Thyroid gland (tissue), 4 donors: ENCODE measurements around the gene EXD2. TPM values are rescaled to one million over a fixed set of nuclear protein-coding genes. Genes with fewer than 3 reads are reported as not detected.

ENCODE experiments used
- DNase-seq, 2 donors: peaks; one replicate each; pipeline ENCODE4 v3.0.0-alpha.2; 2019
- H3K27ac ChIP-seq, 3 donors: fragments of 200-600 bp; sonication (generic); 1 replicate in 2 of 3; 2 replicates in 1 of 3; pipeline ENCODE4 v1.5.1; 2016 to 2019; ENCODE audit warnings: mild to moderate bottlenecking in 1 of 3, moderate library complexity in 1 of 3
- H3K27me3 ChIP-seq: fragments of 200-600 bp; sonication (generic); one replicate; pipeline ENCODE4 v1.5.1; 2019
- H3K36me3 ChIP-seq, 2 donors: fragments of 200-600 bp; sonication (generic); one replicate each; pipeline ENCODE4 v1.5.1; 2016 to 2019
- H3K4me1 ChIP-seq, 2 donors: fragments of 200-600 bp; sonication (generic); one replicate each; pipeline ENCODE4 v1.5.1; 2017 to 2019
- H3K4me3 ChIP-seq, 3 donors: fragments of 200-600 bp; sonication (generic); replicated peaks in 1 of 3; 1 replicate in 2 of 3; 2 replicates in 1 of 3; pipeline ENCODE4 v1.5.1; 2016; ENCODE audit warnings: mild to moderate bottlenecking in 1 of 3
- H3K9me3 ChIP-seq: fragments of 200-600 bp; sonication (generic); one replicate; pipeline ENCODE4 v1.5.1; 2017
- POLR2A ChIP-seq, 2 donors: fragments of 450-650 bp; IDR thresholded peaks; one replicate each; pipeline ENCODE4 v1.6.1; 2017; ENCODE audit warnings: antibody characterized with exemption in 2 of 2, mild to moderate bottlenecking in 2 of 2, moderate library complexity in 1 of 2
- WGBS, 2 donors: methylation state at CpG; one replicate each; pipeline ENCODE4 v1.1.5; 2017; 5-methylcytosine and 5-hydroxymethylcytosine counted together
- intact Hi-C: fragments of 100-400 bp; cut with DNase I; formaldehyde crosslinking; loops from one replicate; pipeline ENCODE4 v1.15.1; 2023
- total RNA-seq, 4 donors: library from RNA; depleted of rRNA; stranded (reverse); fragments of >200 nt; gene quantifications; one replicate each; pipeline ENCODE4 v1.2.3, GENCODE V29; 2016
- TF ChIP-seq, protein P1 (sequence below), 6 experiments: fragments of 200-600 bp in 3 of 6; fragments of 450-650 bp in 3 of 6; sonication (generic) in 3 of 6; IDR thresholded peaks; one replicate each; pipeline ENCODE4 v1.5.1; 2016 to 2019; ENCODE audit warnings: antibody characterized with exemption in 6 of 6, mild to moderate bottlenecking in 2 of 6, inconsistent platforms in 1 of 6, moderate library complexity in 1 of 6

EXD2 gene
- total RNA-seq, 4 donors from 2014 or later, result 21.2 to 28.3 (median 25.2) TPM

GRCh38 chr14:69232388-69232787 is 41.1 kb downstream of the EXD2 start:
- Histone ChIP-seq H3K9me3 (no peaks in the 10 kb centered on the region), H3K27me3 (no peaks in the 10 kb centered on the region), H3K4me1 (no peaks in the 10 kb centered on the region), H3K36me3 (peaks cover 29 to 30% of the 10 kb centered on the region in 2 donors), H3K4me3 (no peak overlapping the region), H3K27ac (no peak overlapping the region)
- TF ChIP-seq, protein P1, sequence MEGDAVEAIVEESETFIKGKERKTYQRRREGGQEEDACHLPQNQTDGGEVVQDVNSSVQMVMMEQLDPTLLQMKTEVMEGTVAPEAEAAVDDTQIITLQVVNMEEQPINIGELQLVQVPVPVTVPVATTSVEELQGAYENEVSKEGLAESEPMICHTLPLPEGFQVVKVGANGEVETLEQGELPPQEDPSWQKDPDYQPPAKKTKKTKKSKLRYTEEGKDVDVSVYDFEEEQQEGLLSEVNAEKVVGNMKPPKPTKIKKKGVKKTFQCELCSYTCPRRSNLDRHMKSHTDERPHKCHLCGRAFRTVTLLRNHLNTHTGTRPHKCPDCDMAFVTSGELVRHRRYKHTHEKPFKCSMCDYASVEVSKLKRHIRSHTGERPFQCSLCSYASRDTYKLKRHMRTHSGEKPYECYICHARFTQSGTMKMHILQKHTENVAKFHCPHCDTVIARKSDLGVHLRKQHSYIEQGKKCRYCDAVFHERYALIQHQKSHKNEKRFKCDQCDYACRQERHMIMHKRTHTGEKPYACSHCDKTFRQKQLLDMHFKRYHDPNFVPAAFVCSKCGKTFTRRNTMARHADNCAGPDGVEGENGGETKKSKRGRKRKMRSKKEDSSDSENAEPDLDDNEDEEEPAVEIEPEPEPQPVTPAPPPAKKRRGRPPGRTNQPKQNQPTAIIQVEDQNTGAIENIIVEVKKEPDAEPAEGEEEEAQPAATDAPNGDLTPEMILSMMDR (IDR thresholded peaks at IDR 0.05), result no peak
- no peak for TF ChIP-seq POLR2A (IDR thresholded peaks at IDR 0.05)
- DNase-seq, result no peak
- intact Hi-C loops, result no loop called here
- WGBS, 2 donors, result 76 to 95% methylated on average over 3 of the region's 3 CpGs

GRCh38 chr14:69234106-69234505 is 42.8 kb downstream of the EXD2 start:
- intact Hi-C loops, result no loop called here
- H3K36me3 ChIP-seq, result peaks cover 39 to 47% of the 10 kb centered on the region in 2 donors
- no peaks in the 10 kb centered on the region for H3K4me1 ChIP-seq
- no peaks in the 10 kb centered on the region for H3K27me3 ChIP-seq
- no peaks in the 10 kb centered on the region for H3K9me3 ChIP-seq
- no peak overlapping the region for H3K27ac ChIP-seq
- H3K4me3 ChIP-seq, result no peak overlapping the region
- DNase-seq, result no peak
- TF ChIP-seq POLR2A (IDR thresholded peaks at IDR 0.05), result no peak
- TF ChIP-seq, protein P1 (IDR thresholded peaks at IDR 0.05), result no peak

DNA sequence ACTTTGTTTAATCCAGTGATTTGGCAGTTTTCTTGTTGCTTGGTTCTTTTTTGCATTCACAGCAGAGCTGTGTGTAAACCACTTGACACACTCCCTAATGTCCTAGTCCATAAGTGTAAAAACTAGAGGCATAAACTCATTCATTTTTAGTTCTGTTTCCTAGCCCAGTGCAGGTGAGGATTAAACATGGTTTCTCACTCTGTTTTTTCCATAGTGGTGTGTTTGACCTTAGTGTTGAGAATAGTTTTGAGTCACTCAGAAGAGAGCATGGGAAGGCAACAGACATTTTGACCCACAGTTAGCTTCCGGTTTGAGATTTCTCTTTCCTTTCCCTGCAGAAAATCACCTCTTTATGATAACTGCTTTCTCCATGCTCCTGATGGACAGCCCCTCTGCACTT is 44.4 kb downstream of the EXD2 start:
- H3K4me1 ChIP-seq, result no peaks in the 10 kb centered on the region
- H3K9me3 ChIP-seq, result no peaks in the 10 kb centered on the region
- no peak overlapping the region for H3K4me3 ChIP-seq
- WGBS, 2 donors, result 92 to 96% methylated on average over 1 of the region's 1 CpG
- H3K27me3 ChIP-seq, result no peaks in the 10 kb centered on the region
- no peak for DNase-seq
- TF ChIP-seq, protein P1 (IDR thresholded peaks at IDR 0.05), result no peak
- no peak for TF ChIP-seq POLR2A (IDR thresholded peaks at IDR 0.05)
- peaks cover 30 to 47% of the 10 kb centered on the region in 2 donors for H3K36me3 ChIP-seq
- intact Hi-C loops, result no loop called here
- no peak overlapping the region for H3K27ac ChIP-seq

DNA sequence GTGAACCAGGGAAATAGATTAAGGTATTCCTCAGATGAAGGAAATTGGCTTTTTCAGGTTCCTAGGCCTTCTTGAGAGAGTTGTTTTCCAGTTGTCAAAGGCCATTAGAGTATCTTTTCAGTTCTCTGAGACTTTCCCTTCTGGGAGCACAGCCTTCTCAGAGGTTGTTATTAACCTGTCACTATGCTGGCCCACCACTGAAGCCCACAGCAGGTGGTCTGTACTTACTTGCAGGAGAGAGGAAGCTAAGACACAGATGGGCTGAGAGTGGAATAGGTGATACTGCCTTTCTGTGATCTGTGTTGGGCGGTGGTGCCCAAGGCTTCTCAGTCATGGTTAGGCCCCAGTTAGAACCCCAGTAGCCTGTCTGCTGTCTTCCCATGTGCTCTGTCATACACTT is 45.8 kb downstream of the EXD2 start:
- intact Hi-C loops, result no loop called here
- Histone ChIP-seq H3K9me3 (no peaks in the 10 kb centered on the region), H3K4me1 (no peaks in the 10 kb centered on the region), H3K27ac (no peak overlapping the region), H3K36me3 (peaks cover 33 to 44% of the 10 kb centered on the region in 2 donors), H3K27me3 (no peaks in the 10 kb centered on the region), H3K4me3 (no peak overlapping the region)
- no peak for TF ChIP-seq POLR2A (IDR thresholded peaks at IDR 0.05)
- TF ChIP-seq, protein P1 (IDR thresholded peaks at IDR 0.05), result no peak
- DNase-seq, result no peak
- WGBS, 2 donors, result 90 to 100% methylated on average over 1 of the region's 1 CpG

DNA sequence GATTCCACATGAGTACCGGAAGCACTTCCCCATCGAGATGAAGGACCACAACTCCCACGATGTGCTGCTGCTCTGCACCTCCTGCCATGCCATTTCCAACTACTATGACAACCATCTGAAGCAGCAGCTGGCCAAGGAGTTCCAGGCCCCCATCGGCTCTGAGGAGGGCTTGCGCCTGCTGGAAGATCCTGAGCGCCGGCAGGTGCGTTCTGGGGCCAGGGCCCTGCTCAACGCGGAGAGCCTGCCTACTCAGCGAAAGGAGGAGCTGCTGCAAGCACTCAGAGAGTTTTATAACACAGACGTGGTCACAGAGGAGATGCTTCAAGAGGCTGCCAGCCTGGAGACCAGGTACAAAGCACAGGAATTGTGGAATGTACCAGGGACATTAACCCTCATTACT is 46.3 kb downstream of the EXD2 start:
- DNase-seq, result no peak
- Histone ChIP-seq H3K36me3 (peaks cover 33 to 41% of the 10 kb centered on the region in 2 donors), H3K27me3 (no peaks in the 10 kb centered on the region), H3K27ac (no peak overlapping the region), H3K4me1 (no peaks in the 10 kb centered on the region), H3K9me3 (no peaks in the 10 kb centered on the region), H3K4me3 (no peak overlapping the region)
- intact Hi-C loops, result no loop called here
- TF ChIP-seq POLR2A (IDR thresholded peaks at IDR 0.05), result no peak
- WGBS, 2 donors, result 89 to 90% methylated on average over 12 of the region's 12 CpGs

GRCh38 chr14:69238883-69239282 is 47.6 kb downstream of the EXD2 start:
- DNase-seq, result no peak
- Histone ChIP-seq H3K27me3 (no peaks in the 10 kb centered on the region), H3K27ac (no peak overlapping the region), H3K4me3 (no peak overlapping the region), H3K9me3 (no peaks in the 10 kb centered on the region), H3K4me1 (no peaks in the 10 kb centered on the region), H3K36me3 (peaks cover 33 to 41% of the 10 kb centered on the region in 2 donors)
- 94 to 96% methylated on average over 4 of the region's 4 CpGs for WGBS, 2 donors
- intact Hi-C loops, result no loop called here
- TF ChIP-seq POLR2A (IDR thresholded peaks at IDR 0.05), result no peak
- TF ChIP-seq, protein P1 (IDR thresholded peaks at IDR 0.05), result no peak
